Measurements from ENCODE around the gene ZNF770.
A peak's percentile ranks its signal among the peaks of the same experiment; 100 is the strongest.
"Not testable (repeated sequence)": the region's sequence is repeated elsewhere in the genome, so short reads cannot be mapped to it uniquely, and the experiment has no call there.

The ZNF770 gene

GRCh38 chr15:34973512-34973911, 14.6 kb downstream of the ZNF770 start:
- no peak for DNase-seq (ENCODE audit: low read depth)

DNA sequence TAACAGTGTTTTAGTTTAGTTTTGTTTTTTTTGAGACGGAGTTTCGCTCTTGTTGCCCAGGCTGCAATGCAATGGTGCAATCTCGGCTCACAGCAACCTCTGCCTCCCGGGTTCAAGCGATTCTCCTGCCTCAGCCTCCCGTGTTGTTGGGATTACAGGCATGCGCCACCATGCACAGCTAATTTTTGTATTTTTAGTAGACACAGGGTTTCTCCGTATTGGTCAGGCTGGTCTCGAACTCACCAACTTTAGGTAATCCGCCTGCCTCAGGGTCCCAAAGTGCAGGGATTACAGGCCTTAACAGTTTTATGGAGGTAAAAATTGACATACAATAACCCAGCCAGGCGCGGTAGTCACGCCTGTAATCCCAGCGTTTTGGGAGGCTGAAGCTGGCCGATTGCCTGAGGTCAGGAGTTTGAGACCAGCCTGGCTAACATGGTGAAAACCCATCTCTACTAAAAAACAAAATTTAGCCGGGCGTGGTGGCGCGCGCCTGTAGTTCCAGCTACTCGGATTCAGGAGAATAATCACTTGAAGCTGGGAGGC, 17.9 kb downstream of the ZNF770 start:
- DNase-seq (ENCODE audit: low read depth), result not testable (repeated sequence)

DNA sequence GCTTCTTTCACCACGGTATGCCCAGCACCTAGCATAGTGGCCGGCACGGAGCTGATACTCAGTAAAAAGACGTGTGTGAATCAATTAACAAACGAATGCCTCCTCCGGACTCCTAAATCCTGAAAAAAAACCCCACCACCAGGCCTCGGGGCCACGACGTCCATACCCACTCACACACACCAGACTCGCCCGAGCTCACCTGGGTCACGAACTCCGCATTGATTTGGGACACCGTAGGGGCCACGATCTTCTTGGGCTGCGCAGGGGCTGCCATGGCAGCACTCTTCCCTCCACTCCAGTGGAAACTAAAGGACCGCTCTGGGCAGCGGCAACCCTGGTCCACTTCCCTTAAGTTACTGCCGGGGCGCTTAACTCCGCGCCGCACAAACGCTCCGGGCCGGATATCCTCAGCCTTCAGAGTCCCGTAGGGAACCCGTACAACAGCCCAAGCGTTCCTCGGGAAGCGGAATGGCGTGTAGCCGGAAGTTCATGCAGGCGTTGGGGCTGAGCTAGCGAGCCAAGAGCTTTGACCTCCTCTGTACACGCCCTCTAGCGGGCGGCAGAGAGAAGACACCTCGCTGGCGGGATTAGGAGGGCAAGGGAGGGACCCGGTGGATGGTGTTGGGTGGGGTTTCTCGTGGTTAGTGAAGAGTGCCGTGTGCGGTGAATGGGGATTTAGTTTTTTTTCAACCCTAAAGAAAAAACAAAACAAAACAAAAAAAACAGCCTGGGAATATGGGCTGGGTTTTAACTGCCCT, 18.6 kb downstream of the ZNF770 start, which contains the start of gene AQR:
Gene AQR, minus strand, starts transcription at position 403 of the 758 bp plus-strand sequence. Its CDS starts 129 bp downstream, at position 274.
- DNase-seq (ENCODE audit: low read depth), result peak; percentile 91

GRCh38 chr15:34964277-34964676, 23.8 kb downstream of the ZNF770 start:
- no peak for DNase-seq (ENCODE audit: low read depth)

GRCh38 chr15:34953851-34954250, 34.2 kb downstream of the ZNF770 start:
- no peak for DNase-seq (ENCODE audit: low read depth)

- DNase-seq (ENCODE audit: low read depth), result no peak
Measured at GRCh38 chr15:34952481-34952880, 35.6 kb downstream of the ZNF770 start.

- DNase-seq (ENCODE audit: low read depth), result peak; percentile 70
Measured at GRCh38 chr15:34951993-34952392, 36.1 kb downstream of the ZNF770 start.

- no peak for DNase-seq (ENCODE audit: low read depth)
Measured at GRCh38 chr15:34944936-34945335, 43.2 kb downstream of the ZNF770 start.

- DNase-seq (ENCODE audit: low read depth), result no peak
Measured at GRCh38 chr15:34943711-34944110, 44.4 kb downstream of the ZNF770 start.

GRCh38 chr15:34943264-34943663, 44.8 kb downstream of the ZNF770 start:
- DNase-seq (ENCODE audit: low read depth), result not testable (repeated sequence)

DNA sequence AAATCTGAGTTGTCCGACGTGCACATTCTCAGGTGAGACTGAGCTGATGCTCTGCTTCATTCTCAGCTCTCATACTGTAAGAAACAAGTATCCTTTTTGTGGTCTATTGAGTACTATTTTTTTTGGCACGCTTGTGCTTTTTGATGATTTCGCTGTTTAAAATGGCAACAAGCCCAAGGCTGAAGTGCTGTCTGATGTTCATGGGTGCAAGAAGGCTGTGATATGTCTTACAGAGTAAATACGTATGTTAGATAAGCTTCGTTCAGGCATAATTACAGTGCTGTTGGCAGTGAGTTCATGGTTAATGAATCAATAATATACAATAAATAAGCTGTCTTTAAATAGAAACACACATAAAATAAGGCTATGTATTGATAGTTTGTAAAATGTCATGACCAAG, 45.7 kb downstream of the ZNF770 start:
- no peak for DNase-seq (ENCODE audit: low read depth)

GRCh38 chr15:34941831-34942230, 46.3 kb downstream of the ZNF770 start:
- DNase-seq (ENCODE audit: low read depth), result no peak

- no peak for DNase-seq (ENCODE audit: low read depth)
Measured at GRCh38 chr15:34941185-34941698, 46.8 kb downstream of the ZNF770 start.

- no peak for DNase-seq (ENCODE audit: low read depth)
Measured at GRCh38 chr15:34933432-34933975, 54.6 kb downstream of the ZNF770 start.

- not testable (repeated sequence) for DNase-seq (ENCODE audit: low read depth)
Measured at GRCh38 chr15:34928349-34928748, 59.7 kb downstream of the ZNF770 start.
